Measurements from ENCODE around the gene UXS1. TPM values are rescaled to one million over a fixed set of nuclear protein-coding genes. Genes with fewer than 3 reads are reported as not detected.

The UXS1 gene
- total RNA-seq, 4 donors from 2014 or later = 31.0 to 42.4 (median 36.8) TPM

DNA sequence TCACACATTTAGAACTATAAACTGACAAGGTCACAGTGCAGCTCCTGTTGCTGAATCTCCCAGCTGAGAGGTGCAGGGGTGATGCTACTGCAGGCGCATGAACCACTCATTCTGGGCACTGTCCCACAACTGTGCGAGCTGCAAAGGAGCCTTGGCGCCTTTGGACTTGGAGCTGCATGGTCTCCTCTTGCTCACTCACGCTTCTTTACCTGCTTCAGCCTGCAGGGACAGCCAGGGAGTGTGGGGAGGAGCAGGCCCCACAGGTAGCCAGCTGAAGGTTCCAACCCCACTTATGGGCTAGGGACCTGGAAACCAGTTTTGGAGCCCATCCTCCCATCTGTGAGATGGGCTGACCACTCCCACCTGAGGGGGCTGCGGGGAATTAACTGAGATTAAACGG, 75.0 kb downstream of the UXS1 start:
- intact Hi-C loops (cut with DNase I) = no loop called here
- 83% methylated on average over 3 of the region's 6 CpGs for WGBS

DNA sequence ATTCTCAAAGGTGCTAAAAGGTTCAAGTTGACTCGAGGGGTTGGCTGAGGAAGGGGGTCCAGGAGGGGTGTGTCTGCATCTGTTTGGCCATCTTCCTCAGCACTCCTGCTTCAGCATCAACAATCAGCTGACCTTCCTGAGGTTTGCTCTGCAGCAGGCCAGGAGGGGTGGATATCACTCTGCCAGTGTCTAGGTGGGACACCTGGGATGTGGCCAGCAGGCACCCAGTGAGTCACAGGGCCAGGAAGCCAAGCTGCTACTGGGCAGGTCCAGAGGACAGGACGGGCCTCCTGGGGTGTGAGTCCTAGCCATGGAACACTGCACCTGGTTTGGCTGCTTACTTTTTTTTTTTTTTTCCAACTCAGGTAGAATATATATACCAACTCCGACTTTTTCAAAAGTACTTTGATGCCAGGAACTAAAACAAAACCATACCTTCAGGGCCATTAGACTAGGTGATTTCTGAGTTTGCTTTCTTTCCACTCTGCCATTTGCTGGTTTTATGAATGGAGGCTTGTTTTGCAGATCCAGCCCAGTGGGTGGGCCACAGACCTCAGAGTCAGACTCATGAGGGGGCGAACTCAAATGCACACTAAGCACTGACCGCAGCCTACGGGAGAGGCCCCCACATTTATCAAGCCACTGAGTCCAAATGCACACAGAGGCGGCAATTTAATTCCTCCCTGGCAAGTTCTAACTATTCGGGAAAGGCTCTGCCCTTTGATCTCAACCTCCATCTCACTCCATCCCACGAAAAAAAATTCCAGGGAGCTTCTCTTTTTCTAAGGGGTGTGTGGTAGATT, 76.0 kb downstream of the UXS1 start:
- DNase-seq (ENCODE audit: extremely low spot score) = no peak
- no peak overlapping the region for H3K27ac ChIP-seq (replicated peaks in 1 of 4)
- peaks cover 0 to 55% (median 26%) of the 10 kb centered on the region in 4 donors for H3K36me3 ChIP-seq
- intact Hi-C loops (cut with DNase I) = no loop called here
- H3K27me3 ChIP-seq = no peaks in the 10 kb centered on the region
- H3K9me3 ChIP-seq = no peaks in the 10 kb centered on the region
- TF ChIP-seq, protein P1, sequence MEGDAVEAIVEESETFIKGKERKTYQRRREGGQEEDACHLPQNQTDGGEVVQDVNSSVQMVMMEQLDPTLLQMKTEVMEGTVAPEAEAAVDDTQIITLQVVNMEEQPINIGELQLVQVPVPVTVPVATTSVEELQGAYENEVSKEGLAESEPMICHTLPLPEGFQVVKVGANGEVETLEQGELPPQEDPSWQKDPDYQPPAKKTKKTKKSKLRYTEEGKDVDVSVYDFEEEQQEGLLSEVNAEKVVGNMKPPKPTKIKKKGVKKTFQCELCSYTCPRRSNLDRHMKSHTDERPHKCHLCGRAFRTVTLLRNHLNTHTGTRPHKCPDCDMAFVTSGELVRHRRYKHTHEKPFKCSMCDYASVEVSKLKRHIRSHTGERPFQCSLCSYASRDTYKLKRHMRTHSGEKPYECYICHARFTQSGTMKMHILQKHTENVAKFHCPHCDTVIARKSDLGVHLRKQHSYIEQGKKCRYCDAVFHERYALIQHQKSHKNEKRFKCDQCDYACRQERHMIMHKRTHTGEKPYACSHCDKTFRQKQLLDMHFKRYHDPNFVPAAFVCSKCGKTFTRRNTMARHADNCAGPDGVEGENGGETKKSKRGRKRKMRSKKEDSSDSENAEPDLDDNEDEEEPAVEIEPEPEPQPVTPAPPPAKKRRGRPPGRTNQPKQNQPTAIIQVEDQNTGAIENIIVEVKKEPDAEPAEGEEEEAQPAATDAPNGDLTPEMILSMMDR (IDR thresholded peaks at IDR 0.05) = no peak
- no peak for TF ChIP-seq POLR2A (IDR thresholded peaks at IDR 0.05; ENCODE audit: low read depth)
- no peak for TF ChIP-seq POLR2AphosphoS5 (IDR thresholded peaks at IDR 0.05)
- TF ChIP-seq EP300 (IDR thresholded peaks at IDR 0.05) = no peak
- no peak overlapping the region for H3K4me3 ChIP-seq
- 85% methylated on average over 9 of the region's 9 CpGs for WGBS
- H3K4me1 ChIP-seq = peaks cover 6 to 9% (median 7%) of the 10 kb centered on the region in 4 donors

More for the DNA sequence above, 75.0 kb downstream of the UXS1 start:
- peaks cover 0 to 65% (median 26%) of the 10 kb centered on the region in 4 donors for H3K36me3 ChIP-seq
- peaks cover 6 to 9% (median 7%) of the 10 kb centered on the region in 4 donors for H3K4me1 ChIP-seq
- H3K9me3 ChIP-seq = no peaks in the 10 kb centered on the region
- TF ChIP-seq POLR2A (IDR thresholded peaks at IDR 0.05; ENCODE audit: low read depth) = no peak
- TF ChIP-seq EP300 (IDR thresholded peaks at IDR 0.05) = no peak
- TF ChIP-seq, protein P1 (IDR thresholded peaks at IDR 0.05) = no peak
- no peak for TF ChIP-seq POLR2AphosphoS5 (IDR thresholded peaks at IDR 0.05)
- no peak for DNase-seq (ENCODE audit: extremely low spot score)
- no peaks in the 10 kb centered on the region for H3K27me3 ChIP-seq
- H3K27ac ChIP-seq (replicated peaks in 1 of 4) = no peak overlapping the region
- no peak overlapping the region for H3K4me3 ChIP-seq

DNA sequence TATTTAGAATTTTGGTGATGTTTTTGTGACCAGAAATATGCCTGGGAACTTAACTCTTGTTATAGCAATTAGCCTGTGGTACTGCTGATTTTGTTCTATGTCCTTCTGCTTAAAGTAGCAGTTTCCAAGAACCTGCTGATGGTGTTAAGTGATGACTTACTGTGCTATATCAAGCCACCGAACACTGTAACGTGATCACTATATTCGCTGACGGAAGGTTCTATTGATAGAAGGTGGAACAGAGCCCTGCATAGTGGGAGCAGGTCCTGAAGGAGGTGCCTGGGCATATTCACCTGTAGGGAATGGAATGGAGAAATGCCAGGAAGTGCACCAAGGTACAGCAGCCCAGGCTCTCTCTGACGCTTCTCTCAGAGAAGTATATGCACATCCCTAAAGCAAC, 76.8 kb downstream of the UXS1 start:
- Histone ChIP-seq H3K4me3 (no peak overlapping the region), H3K27me3 (no peaks in the 10 kb centered on the region), H3K27ac (replicated peaks in 1 of 4) (no peak overlapping the region), H3K36me3 (peaks cover 0 to 51% (median 30%) of the 10 kb centered on the region in 4 donors), H3K4me1 (peaks cover 6 to 9% (median 7%) of the 10 kb centered on the region in 4 donors), H3K9me3 (no peaks in the 10 kb centered on the region)
- intact Hi-C loops (cut with DNase I) = no loop called here
- TF ChIP-seq, protein P1 (IDR thresholded peaks at IDR 0.05) = no peak
- TF ChIP-seq EP300 (IDR thresholded peaks at IDR 0.05) = no peak
- TF ChIP-seq POLR2A (IDR thresholded peaks at IDR 0.05; ENCODE audit: low read depth) = no peak
- no peak for TF ChIP-seq POLR2AphosphoS5 (IDR thresholded peaks at IDR 0.05)
- WGBS = 95% methylated on average over 5 of the region's 5 CpGs
- no peak for DNase-seq (ENCODE audit: extremely low spot score)

DNA sequence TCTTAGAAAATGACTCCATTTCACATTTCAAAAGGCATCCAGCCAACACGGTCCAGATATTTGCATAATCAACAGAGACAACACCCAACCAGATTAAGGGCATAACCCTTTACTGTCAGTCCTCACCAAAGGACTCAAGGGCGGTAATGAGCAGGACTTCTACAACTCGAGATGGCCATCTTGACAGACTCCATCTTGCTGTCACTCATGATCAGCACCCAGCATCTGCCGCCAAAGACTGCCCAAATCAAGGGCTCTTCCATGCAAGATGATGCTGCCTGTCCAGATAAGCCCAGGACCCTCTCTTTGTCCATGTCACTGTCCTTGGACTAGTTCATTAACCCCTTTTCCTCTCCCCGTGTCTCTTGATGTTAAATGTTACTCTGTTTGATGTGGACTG, 77.9 kb downstream of the UXS1 start:
- Histone ChIP-seq H3K4me1 (peaks cover 0 to 6% (median under 1%) of the 10 kb centered on the region in 4 donors), H3K9me3 (no peaks in the 10 kb centered on the region), H3K27ac (replicated peaks in 1 of 4) (no peak overlapping the region), H3K27me3 (no peaks in the 10 kb centered on the region), H3K4me3 (no peak overlapping the region), H3K36me3 (peaks cover 0 to 55% (median 39%) of the 10 kb centered on the region in 4 donors)
- 71% methylated on average over 5 of the region's 5 CpGs for WGBS
- DNase-seq (ENCODE audit: extremely low spot score) = no peak
- intact Hi-C loops (cut with DNase I) = no loop called here
- TF ChIP-seq, protein P1 (IDR thresholded peaks at IDR 0.05) = no peak
- no peak for TF ChIP-seq EP300 (IDR thresholded peaks at IDR 0.05)
- TF ChIP-seq POLR2A (IDR thresholded peaks at IDR 0.05; ENCODE audit: low read depth) = no peak
- TF ChIP-seq POLR2AphosphoS5 (IDR thresholded peaks at IDR 0.05) = no peak
